ENCODE data around the gene SPEM2. TPM values are rescaled to one million over a fixed set of nuclear protein-coding genes. Genes with fewer than 3 reads are reported as not detected.

The SPEM2 gene
- total RNA-seq, 4 donors from 2014 or later: not detected

- no peak for TF ChIP-seq CTCF (IDR thresholded peaks at IDR 0.05)
- no peak for TF ChIP-seq POLR2A (IDR thresholded peaks at IDR 0.05)
- DNase-seq (ENCODE audit: low spot score in 2 of 2): no peak
- intact Hi-C loops (cut with DNase I; ENCODE audit: low total_unique reads): no loop called here
- 14 to 22% methylated on average over 19 to 38 of the region's 38 CpGs for WGBS, 2 donors
- H3K4me3 ChIP-seq (ENCODE audit: low read depth, poor library complexity, severe bottlenecking): peak overlapping the region; percentile 41
Observed at GRCh38 chr17:7405350-7406234, 19.8 kb upstream of the SPEM2 start.

- intact Hi-C loops (cut with DNase I; ENCODE audit: low total_unique reads): no loop called here
- H3K4me3 ChIP-seq (ENCODE audit: low read depth, poor library complexity, severe bottlenecking): no peak overlapping the region
- WGBS, 2 donors: 60 to 62% methylated on average over 12 of the region's 12 CpGs
- TF ChIP-seq POLR2A (IDR thresholded peaks at IDR 0.05): no peak
- TF ChIP-seq CTCF (IDR thresholded peaks at IDR 0.05): no peak
- no peak for DNase-seq (ENCODE audit: low spot score in 2 of 2)
Observed at GRCh38 chr17:7406235-7406825, 19.1 kb upstream of the SPEM2 start.

GRCh38 chr17:7407082-7407481 is 18.3 kb upstream of the SPEM2 start:
- 91 to 93% methylated on average over 13 of the region's 13 CpGs for WGBS, 2 donors
- TF ChIP-seq POLR2A (IDR thresholded peaks at IDR 0.05) (no peak), CTCF (IDR thresholded peaks at IDR 0.05) (no peak)
- DNase-seq (ENCODE audit: low spot score in 2 of 2): no peak

GRCh38 chr17:7407485-7408251 is 17.7 kb upstream of the SPEM2 start, which contains the start of gene NLGN2:
Gene NLGN2, plus strand, starts transcription at chr17:7407845. Its CDS starts 411 bp downstream, at chr17:7408256.
- 55 to 71% methylated on average over 8 to 12 of the region's 12 CpGs for WGBS, 2 donors

More at GRCh38 chr17:7407082-7407481, 18.3 kb upstream of the SPEM2 start:
- no peak overlapping the region for H3K4me3 ChIP-seq (ENCODE audit: low read depth, poor library complexity, severe bottlenecking)
- intact Hi-C loops (cut with DNase I; ENCODE audit: low total_unique reads): no loop called here

More at GRCh38 chr17:7407485-7408251, 17.7 kb upstream of the SPEM2 start, which contains the start of gene NLGN2:
- DNase-seq (ENCODE audit: low spot score in 2 of 2): no peak
- no peak for TF ChIP-seq POLR2A (IDR thresholded peaks at IDR 0.05)
- no peak for TF ChIP-seq CTCF (IDR thresholded peaks at IDR 0.05)
- intact Hi-C loops (cut with DNase I; ENCODE audit: low total_unique reads): no loop called here
- no peak within 1 kb of the TSS for H3K4me3 ChIP-seq (ENCODE audit: low read depth, poor library complexity, severe bottlenecking)
